Thyroid gland (tissue), 4 donors: ENCODE results near the gene PLAC1. TPM values are rescaled to one million over a fixed set of nuclear protein-coding genes. Genes with fewer than 3 reads are reported as not detected.

ENCODE experiments used
- DNase-seq, 2 donors: peaks; one replicate each; pipeline ENCODE4 v3.0.0-alpha.2; 2019
- H3K27ac ChIP-seq, 3 donors: fragments of 200-600 bp; sonication (generic); 1 replicate in 2 of 3; 2 replicates in 1 of 3; pipeline ENCODE4 v1.5.1; 2016 to 2019; ENCODE audit warnings: mild to moderate bottlenecking in 1 of 3, moderate library complexity in 1 of 3
- H3K27me3 ChIP-seq: fragments of 200-600 bp; sonication (generic); one replicate; pipeline ENCODE4 v1.5.1; 2019
- H3K36me3 ChIP-seq, 2 donors: fragments of 200-600 bp; sonication (generic); one replicate each; pipeline ENCODE4 v1.5.1; 2016 to 2019
- H3K4me1 ChIP-seq, 2 donors: fragments of 200-600 bp; sonication (generic); one replicate each; pipeline ENCODE4 v1.5.1; 2017 to 2019
- H3K4me3 ChIP-seq, 3 donors: fragments of 200-600 bp; sonication (generic); replicated peaks in 1 of 3; 1 replicate in 2 of 3; 2 replicates in 1 of 3; pipeline ENCODE4 v1.5.1; 2016; ENCODE audit warnings: mild to moderate bottlenecking in 1 of 3
- H3K9me3 ChIP-seq: fragments of 200-600 bp; sonication (generic); one replicate; pipeline ENCODE4 v1.5.1; 2017
- POLR2A ChIP-seq, 2 donors: fragments of 450-650 bp; IDR thresholded peaks; one replicate each; pipeline ENCODE4 v1.6.1; 2017; ENCODE audit warnings: antibody characterized with exemption in 2 of 2, mild to moderate bottlenecking in 2 of 2, moderate library complexity in 1 of 2
- WGBS, 2 donors: methylation state at CpG; one replicate each; pipeline ENCODE4 v1.1.5; 2017; 5-methylcytosine and 5-hydroxymethylcytosine counted together
- intact Hi-C: fragments of 100-400 bp; cut with DNase I; formaldehyde crosslinking; loops from one replicate; pipeline ENCODE4 v1.15.1; 2023
- microRNA counts, 2 donors: library from miRNA; unstranded; fragments of <30 nt; microRNA quantifications; one replicate each; lab custom pipeline; 2016 to 2017
- microRNA-seq: library from miRNA; unstranded; fragments of <30 nt; microRNA quantifications from one replicate; pipeline ENCODE4, GENCODE V29; 2016
- small RNA-seq: library from RNA; depleted of rRNA; stranded (forward); fragments of <200 nt; gene quantifications from one replicate; pipeline ENCODE3, GENCODE V24; 2016
- total RNA-seq, 4 donors: library from RNA; depleted of rRNA; stranded (reverse); fragments of >200 nt; gene quantifications; one replicate each; pipeline ENCODE4 v1.2.3, GENCODE V29; 2016
- TF ChIP-seq, protein P1 (sequence below), 6 experiments: fragments of 200-600 bp in 3 of 6; fragments of 450-650 bp in 3 of 6; sonication (generic) in 3 of 6; IDR thresholded peaks; one replicate each; pipeline ENCODE4 v1.5.1; 2016 to 2019; ENCODE audit warnings: antibody characterized with exemption in 6 of 6, mild to moderate bottlenecking in 2 of 6, inconsistent platforms in 1 of 6, moderate library complexity in 1 of 6

PLAC1 gene
- total RNA-seq, 4 donors from 2014 or later: not detected

DNA sequence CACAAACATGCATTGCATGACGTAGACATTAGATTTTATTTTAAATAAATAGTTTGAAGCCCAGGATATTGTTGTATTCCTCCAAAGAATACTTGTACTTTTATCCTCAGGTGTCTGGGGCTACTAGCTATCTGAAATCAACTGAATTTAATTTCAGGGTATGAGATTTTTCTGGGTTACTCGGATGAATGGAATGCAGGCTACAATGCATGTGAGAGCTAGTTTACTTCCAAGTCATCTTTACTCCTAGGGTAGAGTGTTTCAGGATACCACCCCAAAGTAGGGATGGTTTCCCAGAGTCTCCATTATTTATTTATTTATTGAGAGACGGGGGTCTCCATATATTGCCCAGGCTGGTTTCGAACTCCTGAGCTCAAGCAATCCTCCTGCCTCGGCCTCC, 131.9 kb downstream of the PLAC1 start:
- intact Hi-C loops: no loop called here
- WGBS, 2 donors: 99 to 100% methylated on average over 4 to 5 of the region's 5 CpGs
- Histone ChIP-seq H3K27ac (no peak overlapping the region), H3K4me1 (no peaks in the 10 kb centered on the region), H3K36me3 (no peaks in the 10 kb centered on the region), H3K4me3 (no peak overlapping the region), H3K27me3 (no peaks in the 10 kb centered on the region), H3K9me3 (no peaks in the 10 kb centered on the region)
- TF ChIP-seq POLR2A (IDR thresholded peaks at IDR 0.05): no peak
- TF ChIP-seq, protein P1, sequence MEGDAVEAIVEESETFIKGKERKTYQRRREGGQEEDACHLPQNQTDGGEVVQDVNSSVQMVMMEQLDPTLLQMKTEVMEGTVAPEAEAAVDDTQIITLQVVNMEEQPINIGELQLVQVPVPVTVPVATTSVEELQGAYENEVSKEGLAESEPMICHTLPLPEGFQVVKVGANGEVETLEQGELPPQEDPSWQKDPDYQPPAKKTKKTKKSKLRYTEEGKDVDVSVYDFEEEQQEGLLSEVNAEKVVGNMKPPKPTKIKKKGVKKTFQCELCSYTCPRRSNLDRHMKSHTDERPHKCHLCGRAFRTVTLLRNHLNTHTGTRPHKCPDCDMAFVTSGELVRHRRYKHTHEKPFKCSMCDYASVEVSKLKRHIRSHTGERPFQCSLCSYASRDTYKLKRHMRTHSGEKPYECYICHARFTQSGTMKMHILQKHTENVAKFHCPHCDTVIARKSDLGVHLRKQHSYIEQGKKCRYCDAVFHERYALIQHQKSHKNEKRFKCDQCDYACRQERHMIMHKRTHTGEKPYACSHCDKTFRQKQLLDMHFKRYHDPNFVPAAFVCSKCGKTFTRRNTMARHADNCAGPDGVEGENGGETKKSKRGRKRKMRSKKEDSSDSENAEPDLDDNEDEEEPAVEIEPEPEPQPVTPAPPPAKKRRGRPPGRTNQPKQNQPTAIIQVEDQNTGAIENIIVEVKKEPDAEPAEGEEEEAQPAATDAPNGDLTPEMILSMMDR (IDR thresholded peaks at IDR 0.05): no peak
- DNase-seq: no peak

DNA sequence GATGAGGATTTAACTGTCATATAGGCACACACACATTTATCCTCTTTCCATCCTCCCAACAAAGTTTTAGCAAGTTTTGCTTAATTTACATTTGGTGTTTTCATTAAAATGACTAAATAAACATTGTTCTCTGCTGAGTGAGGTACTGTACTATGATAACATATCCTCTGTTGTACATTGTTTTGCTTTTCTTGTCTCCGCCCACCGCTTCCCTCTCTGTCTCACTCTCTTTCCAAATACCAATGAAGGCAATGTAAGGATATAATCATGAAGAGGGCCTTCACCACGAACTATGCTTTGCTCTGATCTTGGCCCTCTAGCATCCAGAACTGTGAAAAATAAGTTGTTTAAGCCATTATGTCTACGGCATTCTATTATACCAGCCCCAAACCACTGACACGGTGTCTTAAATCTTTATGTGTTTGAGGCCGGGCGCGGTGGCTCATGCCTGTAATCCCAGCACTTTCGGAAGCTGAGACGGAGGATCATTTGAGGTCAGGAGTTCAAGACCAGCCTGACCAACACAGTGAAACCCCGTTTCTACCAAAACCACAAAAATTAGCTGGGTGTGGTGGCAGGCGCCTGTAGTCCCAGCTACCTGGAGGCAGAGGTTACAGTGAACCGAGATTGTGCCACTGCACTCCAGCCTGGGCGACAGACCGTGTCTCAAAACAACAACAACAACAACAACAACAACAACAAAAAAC, 133.0 kb downstream of the PLAC1 start:
- Histone ChIP-seq H3K36me3 (no peaks in the 10 kb centered on the region), H3K27ac (no peak overlapping the region), H3K9me3 (no peaks in the 10 kb centered on the region), H3K4me3 (no peak overlapping the region), H3K4me1 (no peaks in the 10 kb centered on the region), H3K27me3 (no peaks in the 10 kb centered on the region)
- WGBS, 2 donors: 92 to 93% methylated on average over 15 of the region's 15 CpGs
- no peak for TF ChIP-seq POLR2A (IDR thresholded peaks at IDR 0.05)
- TF ChIP-seq, protein P1 (IDR thresholded peaks at IDR 0.05): no peak
- intact Hi-C loops: no loop called here
- no peak for DNase-seq

DNA sequence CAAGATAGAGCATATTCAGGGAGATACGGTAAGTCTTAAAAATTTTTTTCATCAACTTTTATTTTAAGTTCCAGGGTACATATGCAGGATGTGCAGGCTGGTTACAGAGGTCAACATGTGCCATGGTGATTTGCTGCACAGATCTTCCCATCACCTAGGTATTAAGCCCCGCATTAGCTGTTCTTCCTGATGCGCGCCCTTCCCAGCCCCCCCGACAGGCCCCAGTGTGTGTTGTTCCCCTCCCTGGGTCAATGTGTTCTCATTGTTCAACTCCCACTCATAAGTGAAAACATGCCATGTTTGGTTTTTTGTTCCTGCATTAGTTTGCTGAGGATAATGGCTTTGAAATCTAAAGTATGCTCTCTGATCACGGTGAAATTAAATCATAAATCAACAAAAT, 134.1 kb downstream of the PLAC1 start:
- intact Hi-C loops: no loop called here
- no peaks in the 10 kb centered on the region for H3K4me1 ChIP-seq
- no peak overlapping the region for H3K4me3 ChIP-seq
- TF ChIP-seq, protein P1 (IDR thresholded peaks at IDR 0.05): no peak
- no peak for TF ChIP-seq POLR2A (IDR thresholded peaks at IDR 0.05)
- H3K36me3 ChIP-seq: no peaks in the 10 kb centered on the region
- WGBS, 2 donors: 92 to 95% methylated on average over 6 of the region's 6 CpGs
- no peak overlapping the region for H3K27ac ChIP-seq
- no peak for DNase-seq
- H3K9me3 ChIP-seq: no peaks in the 10 kb centered on the region
- no peaks in the 10 kb centered on the region for H3K27me3 ChIP-seq

DNA sequence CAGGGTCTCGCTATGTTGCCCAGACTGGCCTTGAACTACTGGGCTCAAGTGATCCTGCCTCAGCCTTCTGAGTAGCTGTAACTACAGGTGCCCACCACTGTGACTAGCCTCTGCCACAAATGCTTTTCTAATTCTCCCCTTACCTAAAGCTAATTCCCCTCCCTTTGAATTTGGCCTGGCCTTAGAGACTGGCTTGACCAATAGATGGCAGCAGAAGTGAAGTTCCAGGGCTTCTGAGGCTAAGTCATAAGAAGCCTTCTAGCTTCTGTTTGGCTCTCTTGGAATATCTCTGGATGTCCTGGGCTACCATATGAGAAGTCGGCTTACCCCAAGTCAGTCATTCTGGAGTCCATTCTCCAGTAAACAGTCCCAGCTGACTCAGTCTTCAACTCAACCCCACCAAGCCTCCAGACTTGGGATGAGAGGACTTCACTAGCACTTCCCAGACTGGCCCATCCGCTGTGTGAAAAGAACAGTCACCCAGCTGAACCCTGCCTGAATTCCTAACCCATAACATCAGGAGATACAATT, 137.3 kb downstream of the PLAC1 start:
- intact Hi-C loops: no loop called here
- H3K9me3 ChIP-seq: no peaks in the 10 kb centered on the region
- no peak overlapping the region for H3K4me3 ChIP-seq
- TF ChIP-seq POLR2A (IDR thresholded peaks at IDR 0.05): no peak
- TF ChIP-seq, protein P1 (IDR thresholded peaks at IDR 0.05): peak in 4 of 6 experiments; percentile 38 to 56 (median 52)
- peak; percentile 21 to 28 for DNase-seq
- WGBS, 2 donors: 69 to 75% methylated on average over 2 to 3 of the region's 3 CpGs
- no peaks in the 10 kb centered on the region for H3K4me1 ChIP-seq
- H3K36me3 ChIP-seq: no peaks in the 10 kb centered on the region
- no peaks in the 10 kb centered on the region for H3K27me3 ChIP-seq
- no peak overlapping the region for H3K27ac ChIP-seq

MicroRNAs encoded within 50 kb of the gene (microRNA counts, 767-probe panel; counts per million panel counts)
- 0 to 1,626 counts per million in 2 donors for microRNA hsa-miR-424-5p (lab: Ali Mortazavi, UCI)
- microRNA hsa-miR-450a-5p (lab: Ali Mortazavi, UCI): 3,220 to 5,869 counts per million in 2 donors
- 0 counts per million in 2 donors for microRNA hsa-miR-450b-3p (lab: Ali Mortazavi, UCI)
- microRNA hsa-miR-450b-5p (lab: Ali Mortazavi, UCI): 0 to 2,199 counts per million in 2 donors
- microRNA hsa-miR-503 (lab: Ali Mortazavi, UCI): 1,945 to 2,953 counts per million in 2 donors
- 2,368 to 4,032 counts per million in 2 donors for microRNA hsa-miR-542-3p (lab: Ali Mortazavi, UCI)
- microRNA hsa-miR-542-5p (lab: Ali Mortazavi, UCI): 3,441 to 4,690 counts per million in 2 donors

Small RNA genes lying within 50 kb of the gene (microRNA-seq; reads per million reads assigned to microRNA genes)
- 16,189 reads per million, percentile 96 among the genes with 10 or more reads in this experiment for gene MIR424
- 4.8 reads per million, percentile 9 among the genes with 10 or more reads in this experiment for gene MIR450A1
- gene MIR450A2: 20.1 reads per million, percentile 37 among the genes with 10 or more reads in this experiment
- 11.7 reads per million, percentile 28 among the genes with 10 or more reads in this experiment for gene MIR450B
- gene MIR503: 45.4 reads per million, percentile 47 among the genes with 10 or more reads in this experiment
- gene MIR542: 129 reads per million, percentile 57 among the genes with 10 or more reads in this experiment

Small RNA genes lying within 50 kb of the gene (small RNA-seq; reads per million reads assigned to genes)
- gene AC004383.1 (not detected), gene MIR450A1 (not detected), gene MIR450A2 (not detected), gene MIR450B (not detected), gene MIR503 (not detected), gene MIR542 (0.47 reads per million)

Other genes with a start within 250 kb of the PLAC1 start
- gene HPRT1, start 198.3 kb downstream of the PLAC1 start, total RNA-seq: 10 to 100 TPM; 13.4 to 29.2 (median 21.2) TPM
- gene PABIR2, start 138.7 kb upstream of the PLAC1 start, total RNA-seq: 10 to 100 TPM; 12.6 to 21.2 (median 18.1) TPM